Uterus (tissue), 2 donors: Measurements from ENCODE around the gene MAP3K3.

Experiments used
- CTCF ChIP-seq, 4 experiments: fragments of 200-600 bp in 2 of 4; fragments of 450-650 bp in 2 of 4; sonication (generic) in 2 of 4; IDR thresholded peaks; one replicate each; pipeline ENCODE4 v1.5.1; 2016 to 2019; ENCODE audit warnings: antibody characterized with exemption in 4 of 4, mild to moderate bottlenecking in 2 of 4, moderate library complexity in 1 of 4
- POLR2A ChIP-seq, 2 donors: fragments of 450-650 bp; IDR thresholded peaks; one replicate each; pipeline ENCODE4 v1.6.1; 2016; ENCODE audit warnings: antibody characterized with exemption in 2 of 2, mild to moderate bottlenecking in 1 of 2, moderate library complexity in 1 of 2

- TF ChIP-seq CTCF (IDR thresholded peaks at IDR 0.05) (no peak), POLR2A (IDR thresholded peaks at IDR 0.05) (no peak)
Observed at GRCh38 chr17:63686138-63686685, 64.0 kb downstream of the MAP3K3 start.
